ENCODE data around the gene PDCD4. TPM values are rescaled to one million over a fixed set of nuclear protein-coding genes. Genes with fewer than 3 reads are reported as not detected.
"Not testable (repeated sequence)": the region's sequence is repeated elsewhere in the genome, so short reads cannot be mapped to it uniquely, and the experiment has no call there.

The PDCD4 gene
- total RNA-seq, 1 donor from 2014 or later = 46.9 TPM

DNA sequence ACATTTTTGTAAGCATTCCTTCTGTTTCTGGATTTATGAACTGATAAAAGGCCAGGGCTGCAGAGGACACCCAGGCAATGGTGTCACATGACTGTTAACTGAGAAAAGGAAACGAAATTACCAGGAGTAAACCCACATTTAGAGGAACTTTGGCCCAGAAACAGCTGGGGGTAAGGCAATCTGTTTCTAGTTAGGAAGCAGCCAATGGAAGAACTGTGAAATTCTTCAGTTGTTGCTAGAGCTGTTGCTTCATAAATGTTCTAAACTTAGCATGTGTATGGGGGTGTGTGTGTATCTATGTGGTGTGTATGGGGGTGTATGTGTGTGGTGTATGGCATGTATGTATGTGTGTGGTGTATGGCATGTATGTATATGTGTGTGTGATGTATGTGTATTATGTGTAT lies 11.8 kb upstream of the PDCD4 start:
- FAIRE-seq (no peak), DNase-seq (ENCODE audit: low spot score in 2 of 2) (no peak)

DNA sequence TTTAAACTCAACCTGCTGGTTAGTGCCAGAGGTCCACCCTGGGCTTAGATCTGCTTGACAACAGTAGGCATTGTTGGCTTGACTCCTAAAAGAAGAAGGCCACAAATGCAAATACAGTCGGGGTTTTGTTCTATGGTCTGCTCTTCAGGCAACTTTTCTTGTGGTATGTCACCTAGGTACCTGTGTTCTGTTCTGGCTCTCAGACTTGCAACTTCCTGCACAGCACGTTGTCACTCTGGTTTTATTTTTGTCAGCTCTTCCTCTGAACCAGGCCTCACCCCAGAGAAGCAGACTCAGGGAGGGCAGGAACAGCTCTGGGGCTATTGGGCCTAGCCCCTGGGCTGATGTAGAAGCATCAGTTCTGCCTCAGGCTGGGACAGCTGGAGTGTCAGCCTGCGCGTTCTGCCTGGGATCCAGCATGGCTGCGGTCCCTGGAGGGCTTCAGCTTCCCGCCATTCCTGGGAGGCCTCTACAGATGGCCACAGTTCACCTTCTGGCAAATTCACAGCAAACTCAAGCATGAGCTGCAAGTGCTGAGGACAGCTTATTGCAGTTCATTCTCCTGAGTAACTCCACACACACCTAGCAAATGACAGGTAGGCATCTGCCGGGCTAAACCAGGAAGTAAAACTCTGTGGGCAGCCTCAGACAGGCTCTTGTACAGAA lies 11.0 kb upstream of the PDCD4 start:
- FAIRE-seq (no peak), DNase-seq (ENCODE audit: low spot score in 2 of 2) (no peak)

DNA sequence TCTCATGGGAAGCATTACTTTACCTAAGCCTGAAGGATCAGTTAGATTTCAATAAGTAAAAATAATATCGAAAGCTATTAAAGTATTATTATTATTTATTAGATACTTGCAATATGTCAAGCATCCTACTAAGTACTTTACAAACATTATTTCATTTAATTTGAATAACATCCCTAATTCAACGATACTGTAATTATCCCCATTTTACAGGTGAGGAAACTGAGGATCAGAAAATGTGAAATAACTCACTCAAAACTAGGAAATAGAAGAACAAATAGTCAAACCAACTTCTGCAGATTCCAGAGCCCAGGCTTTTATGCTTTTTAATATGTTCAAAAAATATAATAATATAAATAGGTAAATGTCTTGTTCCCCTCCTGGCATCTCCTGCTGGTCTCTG lies 10.3 kb upstream of the PDCD4 start:
- no peak for FAIRE-seq
- no peak for DNase-seq (ENCODE audit: low spot score in 2 of 2)

DNA sequence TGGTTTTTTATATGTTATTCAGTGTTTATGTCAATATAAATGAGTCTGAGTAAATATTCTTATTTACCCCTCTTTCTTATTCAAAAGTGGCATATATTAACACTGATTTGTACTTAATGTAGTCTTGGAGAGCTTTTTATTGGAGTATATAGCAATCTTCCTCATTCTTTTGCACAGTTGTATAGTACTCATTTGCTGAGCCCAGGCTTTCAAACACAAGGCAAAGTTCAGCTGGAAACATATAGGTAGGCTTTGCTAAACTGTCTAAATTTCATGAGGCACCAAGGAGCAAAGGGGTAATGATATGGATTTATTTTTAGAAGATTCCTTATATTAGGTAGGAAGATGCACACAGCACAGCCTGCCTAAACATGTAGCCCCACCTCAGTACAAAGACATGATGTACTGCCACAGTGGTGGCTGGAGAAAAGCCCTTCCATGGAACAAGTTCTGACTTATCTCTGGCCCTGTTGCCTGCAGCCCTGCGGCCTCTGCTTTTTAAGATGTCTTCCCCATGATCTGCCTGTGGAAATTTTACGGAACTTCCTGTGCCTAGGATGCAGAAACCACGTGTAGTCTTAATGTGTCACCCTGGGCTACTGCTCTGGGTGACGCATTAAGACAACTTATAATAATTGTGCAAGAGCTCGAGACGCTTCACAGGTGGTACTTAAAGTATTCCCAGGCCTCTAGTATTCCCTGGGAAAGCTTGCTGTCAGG lies 9.6 kb upstream of the PDCD4 start:
- no peak for DNase-seq (ENCODE audit: low spot score in 2 of 2)
- FAIRE-seq = no peak

DNA sequence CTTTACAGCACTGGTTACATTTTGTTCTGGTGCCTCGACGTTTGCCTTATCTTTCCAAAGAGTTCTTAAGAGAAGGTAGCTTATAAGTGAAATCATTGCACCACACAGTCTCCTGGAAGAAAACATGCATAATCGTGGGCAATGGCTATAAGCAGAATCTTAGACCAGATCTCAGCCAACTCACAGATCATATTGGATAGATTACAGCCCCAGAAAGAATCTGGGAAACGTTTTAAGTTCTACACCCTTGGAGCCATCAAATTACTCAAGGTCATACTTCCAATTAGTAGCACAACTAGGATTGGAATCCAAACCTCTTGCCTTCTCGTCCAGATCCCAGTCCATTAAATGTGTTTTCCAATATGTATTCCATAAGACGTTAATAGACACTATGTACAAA lies 8.8 kb upstream of the PDCD4 start:
- FAIRE-seq (no peak), DNase-seq (ENCODE audit: low spot score in 2 of 2) (no peak)

DNA sequence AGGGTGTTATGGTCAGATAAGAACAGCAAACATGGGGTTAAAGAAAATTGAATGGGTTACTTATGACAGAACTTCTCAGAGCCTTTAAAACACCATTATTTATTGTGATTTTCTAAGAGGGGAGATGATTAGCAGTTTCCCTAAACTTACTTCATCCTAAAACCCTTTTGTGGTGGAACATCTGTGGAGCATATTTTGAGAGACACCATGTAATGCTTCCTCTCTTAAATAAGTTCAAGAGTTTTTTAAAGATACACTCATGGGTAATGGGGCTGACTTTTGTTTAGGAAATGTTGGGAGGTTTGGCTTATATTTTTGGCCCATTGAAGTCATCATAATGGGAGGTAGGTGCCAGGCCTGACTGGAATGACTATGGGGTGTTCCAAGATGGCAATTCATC lies 8.4 kb upstream of the PDCD4 start:
- FAIRE-seq = no peak
- no peak for DNase-seq (ENCODE audit: low spot score in 2 of 2)

DNA sequence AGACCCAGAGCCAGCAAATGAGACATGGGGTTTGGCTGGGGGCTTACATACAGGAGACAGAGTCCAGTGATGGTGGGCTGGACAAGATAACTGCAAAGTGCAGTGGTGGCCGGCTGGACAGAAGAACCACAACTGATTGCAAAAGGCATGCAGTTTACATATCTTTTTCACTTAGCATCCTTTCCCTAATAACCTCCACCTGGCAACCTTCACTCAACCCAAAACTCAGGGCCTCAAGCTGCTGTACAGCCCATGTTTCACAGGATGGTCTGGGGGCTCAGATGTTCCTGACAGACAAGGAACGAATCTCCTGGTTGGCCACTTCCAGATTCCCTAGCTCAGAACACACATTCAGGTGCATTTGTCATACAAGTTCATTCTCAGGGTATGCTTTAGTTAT lies 7.8 kb upstream of the PDCD4 start:
- DNase-seq (ENCODE audit: low spot score in 2 of 2) (no peak), FAIRE-seq (no peak)

DNA sequence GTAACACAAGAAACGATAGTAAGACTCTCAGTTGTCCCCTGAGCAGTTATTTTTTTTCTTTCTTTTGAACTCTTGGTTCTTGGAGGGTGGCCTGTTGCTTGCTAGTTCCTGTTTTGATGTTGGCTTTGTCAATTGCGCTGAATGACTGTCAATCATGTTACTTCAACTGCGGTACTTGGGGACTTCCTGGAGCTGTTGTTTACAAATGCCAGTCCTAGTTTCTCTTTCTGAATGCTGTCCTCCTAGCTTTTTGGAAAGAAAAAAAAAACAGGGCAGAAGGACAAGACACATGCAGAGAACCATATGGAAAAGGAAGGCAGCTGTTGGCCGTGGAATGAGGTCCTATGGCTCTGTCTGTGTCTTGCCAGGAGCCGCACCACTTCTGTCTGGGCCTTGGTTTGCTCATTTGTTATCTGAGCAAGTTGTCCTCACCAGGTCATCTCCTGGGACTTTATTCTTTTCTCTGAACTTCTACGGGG lies 7.0 kb upstream of the PDCD4 start:
- FAIRE-seq (no peak), DNase-seq (ENCODE audit: low spot score in 2 of 2) (no peak)

DNA sequence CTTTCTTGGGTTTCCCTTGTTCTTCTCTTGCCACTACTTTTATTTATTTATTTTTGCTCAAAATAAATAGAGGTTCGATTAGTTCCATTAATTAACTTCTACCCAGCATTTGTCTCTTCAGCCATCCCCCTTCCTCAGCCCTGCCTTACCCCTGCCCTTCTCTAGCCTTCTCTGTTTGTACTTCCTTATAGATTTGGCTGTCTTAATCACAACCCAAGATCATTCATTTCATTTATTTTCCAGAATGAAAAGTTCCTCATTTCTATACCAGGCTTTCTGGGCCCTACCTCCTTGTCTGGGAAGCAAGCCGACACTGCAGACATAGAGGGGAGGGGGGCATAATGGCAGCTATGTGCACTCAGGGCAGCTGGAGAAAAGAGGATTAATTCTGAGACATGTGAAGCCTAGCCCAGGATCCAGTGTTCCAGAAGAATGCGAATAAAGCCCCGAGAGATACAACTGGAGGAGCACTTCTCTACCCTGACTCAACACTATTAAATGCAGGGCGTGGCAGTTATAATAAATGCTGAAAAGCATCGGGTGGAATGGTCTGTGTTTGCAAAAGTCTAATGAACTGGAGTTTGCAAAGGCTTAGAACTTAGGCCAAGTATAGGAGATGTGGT lies 6.4 kb upstream of the PDCD4 start:
- FAIRE-seq = no peak
- no peak for DNase-seq (ENCODE audit: low spot score in 2 of 2)

DNA sequence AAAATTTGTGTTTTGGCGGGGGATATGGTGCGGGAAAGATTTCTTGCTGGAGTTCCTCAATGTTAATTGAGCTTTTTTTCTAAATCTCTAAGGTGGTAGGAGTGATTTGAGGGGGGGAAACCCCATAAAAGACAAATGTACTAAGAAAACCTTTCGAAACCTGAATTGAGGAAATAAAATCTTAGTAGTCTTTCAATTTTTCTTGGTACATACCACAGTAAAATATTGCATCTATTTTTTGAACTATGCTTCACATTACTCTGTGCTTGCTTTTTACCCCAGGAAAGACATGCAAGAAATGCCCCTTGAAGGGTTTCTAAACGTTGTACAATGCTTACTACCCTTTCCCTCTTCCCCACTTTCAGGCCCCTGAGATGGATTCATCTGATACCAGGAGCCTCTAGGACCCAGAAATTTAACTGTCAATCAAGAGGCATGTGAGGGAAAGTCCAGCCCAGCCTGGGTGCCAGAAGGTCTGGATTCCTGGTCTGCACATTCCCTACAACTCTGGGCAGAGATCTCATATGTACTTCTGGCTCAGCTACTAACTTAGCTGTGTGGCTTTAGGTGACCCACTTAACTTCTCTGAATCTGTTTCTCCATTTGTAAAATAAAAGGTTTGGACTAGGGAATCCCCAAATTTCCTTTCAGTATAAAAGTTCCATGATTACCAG lies 5.8 kb upstream of the PDCD4 start:
- DNase-seq (ENCODE audit: low spot score in 2 of 2) (no peak), FAIRE-seq (no peak)

DNA sequence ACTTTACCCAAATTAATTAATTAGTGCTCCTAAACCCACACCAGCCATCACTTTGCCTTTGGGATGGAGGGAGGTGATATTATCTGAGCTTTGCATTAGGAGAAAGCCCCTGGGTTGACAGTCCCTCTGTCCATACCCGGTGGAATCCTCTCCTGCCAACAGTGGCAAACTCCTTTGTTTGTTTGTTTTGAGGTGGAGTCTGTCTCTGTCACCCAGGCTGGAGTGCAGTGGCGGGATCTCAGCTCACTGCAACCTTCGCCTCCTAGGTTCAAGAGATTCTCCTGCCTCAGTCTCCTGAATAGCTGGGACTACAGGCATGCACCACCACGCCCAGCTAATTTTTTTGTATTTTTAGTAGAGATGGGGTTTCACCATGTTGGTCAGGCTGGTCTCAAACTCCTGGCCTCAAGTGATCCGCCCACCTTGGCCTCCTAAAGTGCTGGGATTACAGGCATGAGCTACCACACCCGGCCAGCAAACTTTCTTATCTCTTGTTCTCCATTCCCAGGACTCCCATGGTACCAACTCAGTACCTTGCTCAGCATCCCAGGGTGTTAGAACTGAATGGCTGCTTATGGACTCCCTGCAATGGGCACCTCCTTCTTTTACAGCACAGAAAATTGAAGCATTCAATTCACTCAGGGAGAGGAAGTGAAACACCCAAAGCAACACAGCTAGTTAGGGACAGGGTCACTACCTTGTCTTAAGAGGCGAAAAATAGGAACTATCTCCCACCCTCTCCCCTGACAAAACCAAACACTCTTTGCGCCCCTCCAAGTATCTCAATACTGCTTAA lies 4.5 kb upstream of the PDCD4 start:
- DNase-seq (ENCODE audit: low spot score in 2 of 2); FAIRE-seq: not testable (repeated sequence)

DNA sequence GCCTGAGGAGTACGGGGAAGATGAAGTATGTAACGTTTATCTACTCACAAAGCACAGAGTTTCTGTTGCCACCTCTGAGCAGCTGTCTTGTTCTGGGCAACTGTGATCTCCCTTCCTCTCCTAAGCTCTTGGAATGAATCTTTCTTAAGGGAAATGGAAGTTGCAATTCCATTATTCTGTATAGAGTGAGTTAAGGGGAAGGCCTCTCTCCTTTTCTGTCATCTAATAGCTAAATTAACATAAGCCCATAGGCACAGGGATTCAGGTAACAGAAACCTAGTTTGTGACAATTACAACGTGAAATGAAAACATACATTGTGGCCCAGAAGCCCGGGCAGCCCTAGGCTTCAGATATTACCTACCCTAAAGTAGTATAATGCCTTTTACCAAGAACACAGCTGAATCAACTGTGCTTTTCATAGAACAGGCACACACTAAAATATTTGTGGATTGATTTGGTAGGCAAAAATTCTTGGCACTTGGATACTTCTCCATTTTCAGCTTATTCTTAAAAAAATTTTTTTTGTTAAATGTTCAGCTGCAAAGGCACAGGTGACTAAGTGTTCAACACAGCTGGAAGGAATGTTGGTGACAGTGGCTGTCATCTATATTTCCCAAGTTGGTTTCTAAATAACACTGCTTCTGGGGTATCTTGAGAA lies 3.8 kb upstream of the PDCD4 start:
- DNase-seq (ENCODE audit: low spot score in 2 of 2) (no peak), FAIRE-seq (no peak)

DNA sequence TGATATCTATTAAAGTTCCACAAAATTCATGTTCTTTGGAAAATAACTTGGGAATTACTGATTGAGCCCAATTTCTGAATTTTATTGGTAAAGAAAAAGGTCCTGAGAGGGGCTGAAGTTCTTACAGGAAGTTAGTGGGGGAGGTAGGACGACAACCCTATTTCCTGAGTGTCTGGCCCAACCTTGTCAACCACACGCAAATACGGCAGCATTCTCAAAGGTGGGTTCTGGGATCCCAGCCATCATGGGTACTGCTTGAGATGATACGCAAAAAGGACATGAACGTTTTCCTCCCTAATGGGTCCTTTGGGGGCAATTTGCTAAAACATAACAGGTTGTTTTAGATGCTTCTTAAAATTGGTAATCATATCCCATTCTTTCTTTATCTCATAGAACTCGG lies 2.7 kb upstream of the PDCD4 start:
- no peak for FAIRE-seq

DNA sequence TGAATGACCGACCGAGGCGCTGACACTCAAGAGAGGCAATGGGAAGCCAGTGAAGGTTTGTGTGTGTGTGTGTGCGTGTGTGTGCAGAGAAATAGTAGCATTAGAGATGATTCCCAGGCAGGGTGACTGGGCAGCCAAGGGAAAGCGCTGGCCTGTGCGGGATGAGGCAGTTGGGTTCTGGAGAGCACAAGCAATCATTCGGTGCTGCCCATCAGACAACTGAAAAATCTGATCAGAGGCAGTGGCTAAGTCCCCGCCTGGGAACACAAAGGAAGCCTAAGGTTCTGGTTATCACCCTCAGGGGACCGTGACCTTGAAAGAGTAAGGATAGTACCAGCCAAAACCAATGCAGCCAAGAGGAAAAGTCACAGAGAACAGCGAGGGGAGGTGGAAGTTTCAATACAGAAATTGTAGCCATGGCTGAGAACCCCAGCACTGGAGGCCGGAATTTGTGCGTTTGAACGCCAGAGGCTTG lies 868 bp upstream of the PDCD4 start:
- FAIRE-seq = no peak

More for the DNA sequence above, 2.7 kb upstream of the PDCD4 start:
- no peak for DNase-seq (ENCODE audit: low spot score in 2 of 2)

DNA sequence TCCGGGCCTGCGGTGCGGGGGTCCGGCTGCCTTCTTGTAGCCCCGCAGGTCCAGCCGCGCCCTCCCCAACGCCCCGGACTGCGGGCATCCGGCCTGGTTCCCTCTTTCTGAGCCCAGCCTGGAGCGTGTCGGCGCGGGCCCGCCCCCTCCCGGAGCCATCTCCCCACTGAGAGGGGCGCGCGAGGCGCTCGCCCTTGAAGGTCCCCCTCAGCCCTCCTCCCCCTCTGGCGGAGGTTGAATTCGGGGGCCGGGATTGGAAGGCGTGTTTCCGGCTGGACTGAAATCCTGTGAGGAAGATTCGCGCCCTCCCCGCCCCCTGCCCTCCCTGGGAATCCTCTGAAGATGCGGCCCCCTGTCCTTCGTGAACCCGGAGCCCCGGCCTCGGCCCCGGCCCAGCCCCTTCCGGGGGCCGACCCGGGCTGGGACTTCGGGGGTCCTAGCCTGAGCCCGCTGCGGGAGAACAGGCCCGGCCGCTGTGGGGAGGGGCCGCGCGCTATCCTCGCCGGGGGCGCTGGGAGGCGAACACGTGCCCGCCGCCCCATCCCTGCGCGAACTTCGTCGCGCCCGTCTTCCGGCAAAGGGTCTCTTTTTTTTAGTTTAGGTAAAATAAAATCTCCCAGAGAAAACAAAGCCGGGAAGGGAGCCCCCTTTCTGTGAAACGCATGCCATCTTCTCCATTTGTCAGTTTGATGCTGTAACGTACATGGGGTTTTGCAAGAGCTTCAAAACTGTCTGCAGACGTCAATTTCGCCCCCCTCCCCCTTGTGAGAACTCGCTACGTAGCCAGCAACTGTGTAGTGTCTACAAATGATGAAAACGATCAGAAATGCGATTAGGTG lies 636 bp downstream of the PDCD4 start:
- DNase-seq (ENCODE audit: low spot score in 2 of 2) = peak; percentile 32 to 53
- no peak for FAIRE-seq

More for the DNA sequence above, 868 bp upstream of the PDCD4 start:
- no peak for DNase-seq (ENCODE audit: low spot score in 2 of 2)

DNA sequence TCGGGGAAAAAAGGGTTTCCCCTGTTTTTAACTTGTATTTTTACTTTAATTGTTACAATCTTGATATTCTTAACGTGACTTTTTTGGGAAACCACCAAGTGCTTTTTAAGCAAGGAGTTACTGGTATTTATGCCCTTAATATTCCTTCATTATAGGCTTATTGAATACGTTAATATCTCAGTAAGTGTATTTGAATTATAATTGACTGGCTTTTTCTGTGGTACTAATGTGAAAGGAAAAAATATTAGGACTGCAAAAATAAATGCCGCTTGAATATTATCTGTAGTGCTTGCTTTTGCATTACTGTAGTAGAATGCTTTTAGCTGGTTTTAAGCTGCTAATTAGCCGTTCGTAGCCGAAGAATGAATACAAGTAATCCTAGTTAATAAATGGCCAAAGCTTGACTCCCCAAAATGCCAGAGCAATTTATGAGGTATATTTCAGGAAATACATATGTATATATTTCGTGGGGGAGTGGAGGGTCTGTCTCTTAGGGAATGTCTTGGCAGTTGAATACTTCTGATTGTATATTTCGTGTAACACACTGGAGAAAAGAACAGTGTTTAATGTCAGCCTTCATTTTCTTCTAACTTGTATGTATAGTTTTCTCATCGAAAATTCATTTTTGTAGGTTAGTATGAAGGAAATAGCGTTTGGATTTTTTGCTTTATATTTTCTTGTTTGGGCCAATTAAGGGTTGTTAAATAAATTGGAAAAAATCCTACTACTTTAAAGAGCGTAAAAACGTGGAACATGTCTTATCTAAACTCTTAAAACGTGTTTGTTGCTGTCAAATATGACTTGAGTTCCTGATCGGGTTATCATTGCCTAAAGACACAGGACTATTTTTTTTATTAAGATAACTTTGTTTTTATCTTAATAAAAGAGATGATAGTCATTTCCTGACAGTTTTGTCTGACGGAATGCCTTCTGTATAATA lies 1.5 kb downstream of the PDCD4 start:
- FAIRE-seq (peak; percentile 3), DNase-seq (ENCODE audit: low spot score in 2 of 2) (no peak)

DNA sequence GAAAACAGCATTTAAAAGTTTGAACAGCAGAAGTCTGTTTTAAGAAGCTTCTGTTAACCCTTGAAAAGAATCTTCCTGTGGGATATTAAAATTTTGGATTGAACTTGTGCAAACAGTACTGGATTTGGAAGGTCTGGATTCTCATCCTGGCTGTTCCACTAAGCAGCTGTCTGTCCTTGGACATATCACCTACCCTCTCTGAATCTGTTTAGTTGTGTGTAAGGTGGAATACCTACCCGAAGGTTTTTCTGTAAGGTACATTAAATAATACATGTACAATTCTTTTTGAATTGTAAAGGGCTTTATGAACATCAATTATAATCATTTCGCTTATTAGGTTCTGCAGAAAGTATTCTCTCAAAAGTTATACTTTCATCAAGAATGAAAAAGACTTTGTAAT lies 2.2 kb downstream of the PDCD4 start:
- DNase-seq (ENCODE audit: low spot score in 2 of 2) (no peak), FAIRE-seq (no peak)

DNA sequence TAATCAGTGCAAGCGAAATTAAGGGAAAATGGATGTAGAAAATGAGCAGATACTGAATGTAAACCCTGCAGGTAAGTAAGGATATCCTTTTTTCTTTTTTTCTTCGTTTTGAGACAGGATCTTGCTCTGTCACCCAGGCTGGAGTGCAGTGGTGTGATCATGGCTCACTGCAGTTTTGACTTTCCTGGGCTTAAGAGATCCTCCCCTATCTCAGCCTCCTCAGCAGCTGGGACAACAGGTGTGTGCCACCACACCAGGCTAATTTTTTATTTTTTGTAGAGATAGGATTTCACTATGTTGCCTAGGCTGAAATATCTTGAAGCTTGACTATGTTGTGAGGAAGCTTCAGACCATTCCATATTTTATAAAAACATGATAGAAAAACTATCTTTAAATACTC lies 4.3 kb downstream of the PDCD4 start:
- DNase-seq (ENCODE audit: low spot score in 2 of 2) = no peak
- FAIRE-seq = no peak
